Tibial nerve (tissue), 4 donors: ENCODE data around the gene HOXA5. TPM values are rescaled to one million over a fixed set of nuclear protein-coding genes. Genes with fewer than 3 reads are reported as not detected.

Source experiments
- DNase-seq, 2 donors: peaks; one replicate each; pipeline ENCODE4 v3.0.0-alpha.2; 2019; ENCODE audit warnings: low spot score in 2 of 2
- H3K27ac ChIP-seq, 4 donors: fragments of 200-600 bp; sonication (generic) in 3 of 4; one replicate each; pipeline ENCODE4 v1.5.1; 2017 to 2019; ENCODE audit warnings: mild to moderate bottlenecking in 1 of 4
- H3K27me3 ChIP-seq, 2 donors: fragments of 200-600 bp; sonication (generic) in 1 of 2; one replicate each; pipeline versions ENCODE4 v1.5.1 to v1.6.0; 2017 to 2019
- H3K36me3 ChIP-seq, 3 donors: fragments of 200-600 bp; sonication (generic); one replicate each; pipeline ENCODE4 v1.5.1; 2018 to 2019
- H3K4me1 ChIP-seq, 4 donors: fragments of 200-600 bp; sonication (generic) in 3 of 4; one replicate each; pipeline ENCODE4 v1.5.1; 2017 to 2019
- H3K4me3 ChIP-seq, 4 donors: fragments of 200-600 bp; sonication (generic) in 3 of 4; one replicate each; pipeline ENCODE4 v1.5.1; 2017 to 2019; ENCODE audit warnings: mild to moderate bottlenecking in 1 of 4, moderate library complexity in 1 of 4
- H3K9me3 ChIP-seq, 4 donors: fragments of 200-600 bp; sonication (generic) in 3 of 4; one replicate each; pipeline ENCODE4 v1.5.1; 2017 to 2019
- EP300 ChIP-seq, 2 donors: sonication (generic); formaldehyde crosslinking; IDR thresholded peaks; one replicate each; pipeline ENCODE4 v1.6.1; 2017; ENCODE audit warnings: antibody characterized with exemption in 2 of 2, mild to moderate bottlenecking in 1 of 2
- POLR2A ChIP-seq, 2 donors: fragments of 450-650 bp; IDR thresholded peaks; one replicate each; pipeline ENCODE4 v1.6.1; 2017; ENCODE audit warnings: antibody characterized with exemption in 2 of 2, mild to moderate bottlenecking in 2 of 2, moderate library complexity in 2 of 2
- WGBS, 2 donors: methylation state at CpG; one replicate each; pipeline ENCODE4 v1.1.5; 2018; 5-methylcytosine and 5-hydroxymethylcytosine counted together
- total RNA-seq, 4 donors: library from RNA; depleted of rRNA; stranded (reverse); fragments of >200 nt; gene quantifications; one replicate each; pipeline ENCODE4 v1.1.0, GENCODE V29; 2016
- TF ChIP-seq, protein P1 (sequence below), 5 experiments: fragments of 200-600 bp in 3 of 5; fragments of 450-650 bp in 2 of 5; sonication (generic) in 3 of 5; IDR thresholded peaks; one replicate each; pipeline ENCODE4 v1.5.1; 2016 to 2019; ENCODE audit warnings: antibody characterized with exemption in 5 of 5, mild to moderate bottlenecking in 3 of 5, moderate library complexity in 2 of 5

HOXA5 gene
- total RNA-seq, 4 donors from 2014 or later, result 12.0 to 25.9 (median 16.6) TPM

DNA sequence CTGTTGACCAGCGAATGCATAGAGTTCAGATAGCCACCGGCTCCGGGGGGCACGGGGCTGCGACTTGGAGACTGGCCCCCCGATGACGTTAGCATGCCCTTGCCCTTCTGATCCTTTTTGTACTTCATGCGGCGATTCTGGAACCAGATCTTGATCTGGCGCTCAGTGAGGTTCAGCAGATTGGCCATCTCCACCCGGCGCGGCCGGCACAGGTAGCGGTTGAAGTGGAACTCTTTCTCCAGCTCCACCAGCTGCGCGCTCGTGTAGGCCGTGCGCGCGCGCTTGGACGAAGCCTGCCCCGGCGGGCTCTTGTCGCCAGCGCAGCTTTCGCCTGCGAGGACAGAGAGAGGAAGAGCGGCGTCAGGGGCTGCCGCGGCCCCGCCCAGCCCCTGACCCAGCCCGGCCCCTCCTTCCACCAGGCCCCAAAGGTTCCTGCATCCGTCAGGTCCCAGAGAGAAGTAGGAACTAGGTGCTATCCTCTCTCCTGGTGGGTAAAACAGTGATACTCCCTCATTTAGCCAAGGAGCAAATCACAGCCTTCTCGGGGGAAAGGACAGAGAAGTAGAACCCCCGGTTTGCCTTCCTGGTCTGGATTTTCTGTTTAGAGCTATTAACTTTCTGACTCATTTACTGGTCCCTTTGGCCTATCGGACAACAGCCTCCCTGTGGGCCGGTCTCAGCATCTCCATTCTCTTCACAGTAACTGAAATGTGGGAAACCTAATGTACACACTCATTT is 34.9 kb downstream of the HOXA5 start:
- DNase-seq, result no peak
- H3K27ac ChIP-seq, result peak overlapping the region in 3 of 4 donors; percentile 29 to 77 (median 68)
- WGBS, 2 donors, result 54 to 63% methylated on average over 28 to 40 of the region's 41 CpGs
- peak overlapping the region in 1 of 4 donors; percentile 34 for H3K4me3 ChIP-seq
- H3K36me3 ChIP-seq, result peaks cover 0 to 9% (median 0%) of the 10 kb centered on the region in 3 donors
- H3K9me3 ChIP-seq, result no peaks in the 10 kb centered on the region
- TF ChIP-seq POLR2A (IDR thresholded peaks at IDR 0.05), result peak in 1 of 2 donors; percentile 28
- peak in 1 of 2 donors; percentile 37 for TF ChIP-seq EP300 (IDR thresholded peaks at IDR 0.05)
- TF ChIP-seq, protein P1, sequence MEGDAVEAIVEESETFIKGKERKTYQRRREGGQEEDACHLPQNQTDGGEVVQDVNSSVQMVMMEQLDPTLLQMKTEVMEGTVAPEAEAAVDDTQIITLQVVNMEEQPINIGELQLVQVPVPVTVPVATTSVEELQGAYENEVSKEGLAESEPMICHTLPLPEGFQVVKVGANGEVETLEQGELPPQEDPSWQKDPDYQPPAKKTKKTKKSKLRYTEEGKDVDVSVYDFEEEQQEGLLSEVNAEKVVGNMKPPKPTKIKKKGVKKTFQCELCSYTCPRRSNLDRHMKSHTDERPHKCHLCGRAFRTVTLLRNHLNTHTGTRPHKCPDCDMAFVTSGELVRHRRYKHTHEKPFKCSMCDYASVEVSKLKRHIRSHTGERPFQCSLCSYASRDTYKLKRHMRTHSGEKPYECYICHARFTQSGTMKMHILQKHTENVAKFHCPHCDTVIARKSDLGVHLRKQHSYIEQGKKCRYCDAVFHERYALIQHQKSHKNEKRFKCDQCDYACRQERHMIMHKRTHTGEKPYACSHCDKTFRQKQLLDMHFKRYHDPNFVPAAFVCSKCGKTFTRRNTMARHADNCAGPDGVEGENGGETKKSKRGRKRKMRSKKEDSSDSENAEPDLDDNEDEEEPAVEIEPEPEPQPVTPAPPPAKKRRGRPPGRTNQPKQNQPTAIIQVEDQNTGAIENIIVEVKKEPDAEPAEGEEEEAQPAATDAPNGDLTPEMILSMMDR (IDR thresholded peaks at IDR 0.05), result no peak
- peaks cover 0 to 61% of the 10 kb centered on the region in 2 donors for H3K27me3 ChIP-seq
- H3K4me1 ChIP-seq, result peaks cover 0 to 60% (median 4%) of the 10 kb centered on the region in 4 donors

DNA sequence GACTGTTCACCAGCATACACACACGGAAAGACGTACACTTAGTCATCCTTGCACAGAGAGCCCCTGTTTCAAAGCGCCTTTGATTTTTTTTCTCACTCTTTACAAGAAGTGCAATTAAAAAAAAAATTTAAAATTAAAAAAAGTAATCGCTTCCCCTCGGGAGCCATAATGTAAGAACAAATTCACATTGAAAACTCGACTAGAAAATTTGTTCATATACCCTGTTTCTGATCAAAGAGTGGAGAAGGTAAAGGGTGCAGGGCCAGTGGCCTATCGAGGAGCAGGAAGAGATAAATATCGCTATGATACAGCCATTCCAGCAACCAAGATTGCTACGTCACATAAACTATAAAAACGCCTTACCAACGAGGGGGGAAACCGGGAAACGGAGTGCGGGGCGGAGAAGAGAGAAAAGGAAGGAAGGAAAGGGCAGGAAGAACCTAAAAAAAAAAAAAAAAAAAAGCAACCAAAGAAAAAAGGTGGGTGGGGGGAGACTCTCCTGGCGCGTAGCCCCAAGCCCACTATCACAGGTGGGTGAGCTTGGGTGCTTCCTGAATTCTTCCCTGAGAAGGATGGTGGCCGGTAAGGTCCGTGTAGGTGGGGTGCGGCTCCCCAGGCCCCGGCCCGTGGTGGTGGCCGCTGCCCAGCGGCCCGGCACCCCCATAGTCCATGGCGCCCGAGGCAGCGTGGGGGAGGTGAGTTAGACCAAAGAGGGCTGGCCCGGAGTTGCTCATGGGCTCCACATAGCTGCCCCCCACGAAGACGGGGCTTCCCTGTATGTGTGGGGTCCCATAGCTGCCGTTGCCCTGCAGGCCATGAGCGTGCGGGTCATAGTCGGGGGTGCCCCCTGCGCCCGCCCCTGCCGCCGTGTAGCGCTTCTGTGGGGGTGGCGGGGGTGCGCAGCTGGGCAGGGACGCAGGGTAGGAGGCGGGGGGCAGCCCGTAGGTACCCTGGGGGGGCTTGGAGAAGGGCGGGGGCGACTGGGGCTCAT is 35.8 kb downstream of the HOXA5 start:
- peaks cover 0 to 9% (median 0%) of the 10 kb centered on the region in 3 donors for H3K36me3 ChIP-seq
- DNase-seq, result no peak
- peak overlapping the region in 1 of 4 donors; percentile 34 for H3K4me3 ChIP-seq
- H3K9me3 ChIP-seq, result no peaks in the 10 kb centered on the region
- no peak for TF ChIP-seq POLR2A (IDR thresholded peaks at IDR 0.05)
- TF ChIP-seq EP300 (IDR thresholded peaks at IDR 0.05), result no peak
- TF ChIP-seq, protein P1 (IDR thresholded peaks at IDR 0.05), result no peak
- 63 to 73% methylated on average over 42 to 46 of the region's 47 CpGs for WGBS, 2 donors
- H3K27me3 ChIP-seq, result peaks cover 0 to 61% of the 10 kb centered on the region in 2 donors
- H3K4me1 ChIP-seq, result peaks cover 0 to 58% (median 4%) of the 10 kb centered on the region in 4 donors
- peak overlapping the region in 3 of 4 donors; percentile 68 to 77 (median 74) for H3K27ac ChIP-seq

DNA sequence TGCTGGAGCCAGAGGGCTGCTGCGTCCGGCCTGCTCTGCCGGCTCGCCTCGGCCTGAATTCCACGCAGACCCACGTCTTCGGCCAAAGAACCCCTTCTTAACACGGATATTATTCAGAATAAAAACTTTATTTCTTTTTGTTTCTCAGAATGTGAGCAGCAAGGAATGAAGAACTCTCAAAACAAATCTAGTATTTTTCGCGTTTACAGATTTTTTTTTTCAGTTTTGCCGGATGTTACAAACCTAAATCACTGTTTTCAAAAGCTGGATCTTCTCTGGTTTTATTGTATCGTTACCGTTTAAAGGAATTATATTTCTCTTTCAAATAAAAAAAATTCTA is 36.6 kb downstream of the HOXA5 start:
- Histone ChIP-seq H3K27me3 (peaks cover 0 to 63% of the 10 kb centered on the region in 2 donors), H3K27ac (peak overlapping the region in 3 of 4 donors; percentile 17 to 77 (median 46)), H3K36me3 (peaks cover 0 to 9% (median 0%) of the 10 kb centered on the region in 3 donors), H3K4me3 (peak overlapping the region in 2 of 4 donors; percentile 12 to 43), H3K4me1 (peaks cover 0 to 58% (median 4%) of the 10 kb centered on the region in 4 donors), H3K9me3 (no peaks in the 10 kb centered on the region)
- DNase-seq, result no peak
- 53 to 67% methylated on average over 14 of the region's 14 CpGs for WGBS, 2 donors
- TF ChIP-seq EP300 (IDR thresholded peaks at IDR 0.05) (no peak), POLR2A (IDR thresholded peaks at IDR 0.05) (no peak)
- TF ChIP-seq, protein P1 (IDR thresholded peaks at IDR 0.05), result no peak

DNA sequence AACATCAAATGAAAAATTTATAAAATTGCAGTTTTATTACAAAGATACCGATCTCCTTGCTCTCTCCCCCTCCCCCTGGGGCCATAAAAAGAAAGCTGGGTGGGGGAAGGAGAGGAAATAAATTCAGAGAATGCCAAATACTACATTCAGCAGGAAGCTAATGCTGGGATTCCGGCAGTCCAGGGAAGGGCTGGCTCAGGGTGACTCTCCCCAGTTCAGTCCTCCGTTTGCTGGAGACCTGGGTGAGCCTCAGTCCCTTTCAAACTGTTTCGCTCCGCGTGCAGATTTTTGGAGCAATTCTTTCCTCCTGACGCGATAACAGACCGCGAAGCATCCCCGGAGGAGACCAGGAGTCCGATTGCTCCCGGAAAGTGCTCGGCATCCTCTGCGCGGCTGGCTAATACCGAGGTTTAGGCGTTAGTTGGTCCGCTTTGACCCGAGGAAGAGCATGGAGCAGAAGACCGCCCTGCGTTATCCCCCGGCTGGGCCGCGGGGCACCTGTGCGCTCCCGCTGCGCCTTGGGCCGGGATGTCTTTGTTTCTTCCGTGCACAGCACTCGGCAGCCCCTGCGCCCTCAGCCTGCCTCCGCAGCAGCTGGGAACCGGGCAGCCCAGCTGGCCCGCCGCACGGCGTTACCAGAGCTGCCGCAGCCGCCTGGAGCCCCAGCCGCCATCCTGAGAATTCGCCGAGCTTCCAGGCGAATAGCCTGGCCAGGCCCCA is 37.1 kb downstream of the HOXA5 start:
- DNase-seq, result no peak
- TF ChIP-seq POLR2A (IDR thresholded peaks at IDR 0.05) (no peak), EP300 (IDR thresholded peaks at IDR 0.05) (peak in 1 of 2 donors; percentile 30)
- TF ChIP-seq, protein P1 (IDR thresholded peaks at IDR 0.05), result no peak
- H3K4me1 ChIP-seq, result peaks cover 0 to 57% (median 5%) of the 10 kb centered on the region in 4 donors
- H3K27me3 ChIP-seq, result peaks cover 0 to 68% of the 10 kb centered on the region in 2 donors
- peak overlapping the region; percentile 6 to 77 (median 32) for H3K27ac ChIP-seq
- WGBS, 2 donors, result 34 to 40% methylated on average over 31 to 43 of the region's 44 CpGs
- H3K9me3 ChIP-seq, result no peaks in the 10 kb centered on the region
- H3K36me3 ChIP-seq, result peaks cover 0 to 9% (median 0%) of the 10 kb centered on the region in 3 donors
- H3K4me3 ChIP-seq, result peak overlapping the region in 2 of 4 donors; percentile 12 to 43
